Stimulated activated CD8-positive, alpha-beta memory T cell treated with anti-CD3 and anti-CD28 coated beads, Interleukin-4, amount 100 ng/mL, for 48 hours (primary cell): ENCODE data around the gene TMEM123.
A peak's percentile ranks its signal among the peaks of the same experiment; 100 is the strongest.

Source experiments
- DNase-seq: peaks from one replicate; pipeline ENCODE4 v3.0.0-alpha.2; 2020

TMEM123 gene

DNA sequence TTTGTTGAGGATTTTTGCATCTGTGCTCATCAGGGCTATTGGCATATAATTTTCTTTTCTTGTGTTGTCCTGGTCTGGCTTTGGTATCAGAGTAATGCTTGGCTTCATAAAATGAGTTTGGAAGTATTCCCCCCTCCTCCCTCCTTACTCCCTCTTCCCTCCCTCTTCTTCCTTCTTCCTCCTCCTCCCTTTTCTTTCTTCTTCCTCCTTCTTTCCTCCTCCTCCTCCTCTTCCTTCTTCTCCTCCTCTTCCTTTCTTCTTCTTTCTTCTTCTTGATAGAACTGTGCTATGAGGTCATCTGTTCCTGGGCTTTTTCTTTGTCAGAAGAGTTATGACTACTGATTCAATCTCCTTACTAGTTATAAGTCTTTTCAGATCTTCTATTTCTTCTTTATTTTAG is 95.4 kb downstream of the TMEM123 start:
- no peak for DNase-seq

- no peak for DNase-seq
Measured at GRCh38 chr11:102347462-102348370, 104.8 kb downstream of the TMEM123 start.

- DNase-seq = peak; percentile 97
Measured at GRCh38 chr11:102346748-102347461, 105.7 kb downstream of the TMEM123 start, which contains the start of gene BIRC2. TSS of gene BIRC2 (plus strand) at chr11:102347214. CDS start at chr11:102349855, 2,641 bp downstream.

DNA sequence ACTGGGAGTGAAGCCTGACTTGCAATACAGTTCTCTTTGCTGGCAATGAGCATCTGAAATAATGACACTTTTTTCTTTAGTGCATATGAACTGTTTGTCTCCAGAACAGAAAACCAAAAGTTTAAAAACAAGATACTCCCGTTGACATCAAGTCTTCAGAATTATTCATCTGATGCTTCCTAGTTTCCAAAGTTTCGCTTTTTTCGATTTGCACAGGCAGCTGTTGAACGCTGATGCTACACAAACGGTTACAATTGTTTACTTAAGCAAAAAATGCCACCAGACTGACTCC is 106.2 kb downstream of the TMEM123 start:
- DNase-seq = no peak
